HFFc6 (cell line): ENCODE results near the gene INKA2. TPM values are rescaled to one million over a fixed set of nuclear protein-coding genes. Genes with fewer than 3 reads are reported as not detected.

Source experiments
- DNase-seq: peaks from one replicate; pipeline ENCODE4 v3.0.0-alpha.2; 2018
- H3K27ac Mint-ChIP-seq: 2 replicates; pipeline ENCODE4 v1.8.0; 2020; ENCODE audit warnings: mild to moderate bottlenecking, mixed read lengths
- H3K27me3 Mint-ChIP-seq: 2 replicates; pipeline ENCODE4 v1.8.0; 2021; ENCODE audit warnings: mild to moderate bottlenecking, moderate library complexity, mixed read lengths; ENCODE audit not compliant: insufficient read depth
- H3K36me3 Mint-ChIP-seq: 2 replicates; pipeline ENCODE4 v1.8.0; 2021; ENCODE audit warnings: low read depth, mixed read lengths
- H3K4me1 Mint-ChIP-seq: 2 replicates; pipeline ENCODE4 v1.8.0; 2020; ENCODE audit warnings: low read depth, mixed read lengths
- H3K4me3 Mint-ChIP-seq: 2 replicates; pipeline ENCODE4 v1.8.0; 2020; ENCODE audit warnings: mild to moderate bottlenecking, moderate library complexity, mixed read lengths
- H3K9me3 Mint-ChIP-seq: 2 replicates; pipeline ENCODE4 v1.8.0; 2020; ENCODE audit warnings: mild to moderate bottlenecking, mixed read lengths
- CTCF ChIP-seq: fragments of 200-600 bp; sonication (generic); IDR thresholded peaks from 2 replicates; pipeline ENCODE4 v1.5.0; 2021; ENCODE audit warnings: antibody characterized with exemption, mild to moderate bottlenecking
- total RNA-seq, 6 experiments: library from RNA; stranded (reverse); fragmentation: NEBNext Ultra II Directional; extraction: Animal tissue kit (Norgen Biotek cat#: 25700); gene quantifications; 2 replicates in 1 of 6; 3 replicates in 5 of 6; pipeline ENCODE4 v1.2.3, GENCODE V29; 2021

The INKA2 gene
- total RNA-seq, 6 experiments from 2014 or later: 1.7 to 3.5 (median 2.6) TPM

GRCh38 chr1:111732718-111733117 is 6.5 kb downstream of the INKA2 start:
- DNase-seq: no peak
- Mint-ChIP-seq H3K27me3 (no peaks in the 10 kb centered on the region), H3K36me3 (no peaks in the 10 kb centered on the region), H3K4me1 (peaks cover 17% of the 10 kb centered on the region), H3K4me3 (no peak overlapping the region), H3K9me3 (no peaks in the 10 kb centered on the region), H3K27ac (no peak overlapping the region)
- no peak for TF ChIP-seq CTCF

DNA sequence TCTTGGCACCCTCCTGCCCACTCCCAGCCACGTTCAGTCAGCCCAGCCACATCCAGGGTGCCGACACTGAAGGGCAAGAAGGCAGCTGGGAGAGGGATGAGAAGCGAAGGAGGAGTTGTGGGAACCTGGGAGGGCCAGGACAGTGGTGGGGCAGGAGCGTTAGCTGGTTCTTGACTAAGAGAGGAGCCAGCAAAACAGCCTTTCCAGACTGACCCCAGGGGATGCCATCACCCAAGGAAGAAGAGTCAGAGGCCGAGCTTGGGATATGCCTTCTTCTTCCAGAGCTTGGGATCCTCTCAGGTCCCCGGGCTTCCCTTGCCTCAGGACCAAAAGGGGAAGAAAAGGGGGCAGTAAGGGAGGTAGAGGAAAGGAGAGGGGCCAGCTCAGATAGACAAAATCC is 7.2 kb downstream of the INKA2 start:
- no peak overlapping the region for H3K4me3 Mint-ChIP-seq
- H3K27me3 Mint-ChIP-seq: no peaks in the 10 kb centered on the region
- H3K27ac Mint-ChIP-seq: no peak overlapping the region; the same call in 1 of the 2 replicates
- no peak for TF ChIP-seq CTCF
- peaks cover 10% of the 10 kb centered on the region for H3K4me1 Mint-ChIP-seq
- H3K9me3 Mint-ChIP-seq: no peaks in the 10 kb centered on the region
- DNase-seq: no peak
- H3K36me3 Mint-ChIP-seq: no peaks in the 10 kb centered on the region

- Mint-ChIP-seq H3K27ac (no peak overlapping the region), H3K4me3 (no peak overlapping the region), H3K36me3 (no peaks in the 10 kb centered on the region), H3K4me1 (peaks cover 6% of the 10 kb centered on the region; the same call in 1 of the 2 replicates), H3K27me3 (no peaks in the 10 kb centered on the region), H3K9me3 (no peaks in the 10 kb centered on the region)
- no peak for DNase-seq
- no peak for TF ChIP-seq CTCF
Observed at GRCh38 chr1:111730706-111731105, 8.5 kb downstream of the INKA2 start.

- H3K9me3 Mint-ChIP-seq: no peaks in the 10 kb centered on the region
- H3K4me3 Mint-ChIP-seq: no peak overlapping the region
- H3K27ac Mint-ChIP-seq: no peak overlapping the region; the same call in 1 of the 2 replicates
- no peaks in the 10 kb centered on the region for H3K36me3 Mint-ChIP-seq
- H3K27me3 Mint-ChIP-seq: no peaks in the 10 kb centered on the region
- TF ChIP-seq CTCF: no peak
- DNase-seq: no peak
- H3K4me1 Mint-ChIP-seq: peaks cover 6% of the 10 kb centered on the region; the same call in 1 of the 2 replicates
Observed at GRCh38 chr1:111729946-111730681, 9.1 kb downstream of the INKA2 start.

GRCh38 chr1:111729271-111729921 is 9.8 kb downstream of the INKA2 start:
- Mint-ChIP-seq H3K27ac (no peak overlapping the region), H3K36me3 (no peaks in the 10 kb centered on the region), H3K9me3 (no peaks in the 10 kb centered on the region), H3K4me1 (peaks cover 6% of the 10 kb centered on the region; the same call in 1 of the 2 replicates), H3K27me3 (no peaks in the 10 kb centered on the region), H3K4me3 (no peak overlapping the region)
- DNase-seq: no peak
- no peak for TF ChIP-seq CTCF
